Measurements from ENCODE around the gene CCDC178.
"Not testable (repeated sequence)": the region's sequence is repeated elsewhere in the genome, so short reads cannot be mapped to it uniquely, and the experiment has no call there.

Gene CCDC178

GRCh38 chr18:33156906-33157470 lies 283.5 kb downstream of the CCDC178 start:
- DNase-seq (ENCODE audit: insufficient read length, low spot score) (no peak), FAIRE-seq (no peak)
- TF ChIP-seq POLR2A (IDR thresholded peaks at IDR 0.05; ENCODE audit: low read depth, low read length) = no peak

- no peak for TF ChIP-seq POLR2A (IDR thresholded peaks at IDR 0.05; ENCODE audit: low read depth, low read length)
- DNase-seq (ENCODE audit: insufficient read length, low spot score) (no peak), FAIRE-seq (no peak)
Observed at GRCh38 chr18:33154049-33154448, 286.5 kb downstream of the CCDC178 start.

- DNase-seq (ENCODE audit: insufficient read length, low spot score) = no peak
- TF ChIP-seq POLR2A (IDR thresholded peaks at IDR 0.05; ENCODE audit: low read depth, low read length) = no peak
- no peak for FAIRE-seq
Observed at GRCh38 chr18:33152376-33152775, 288.1 kb downstream of the CCDC178 start.

- not testable (repeated sequence) for DNase-seq (ENCODE audit: insufficient read length, low spot score)
Observed at GRCh38 chr18:33147811-33148210, 292.7 kb downstream of the CCDC178 start.

GRCh38 chr18:33146014-33146413 lies 294.5 kb downstream of the CCDC178 start:
- TF ChIP-seq POLR2A (IDR thresholded peaks at IDR 0.05; ENCODE audit: low read depth, low read length) = no peak
- DNase-seq (ENCODE audit: insufficient read length, low spot score) = no peak
- no peak for FAIRE-seq

More at GRCh38 chr18:33147811-33148210, 292.7 kb downstream of the CCDC178 start:
- FAIRE-seq = not testable (repeated sequence)

GRCh38 chr18:33135951-33136660 lies 304.4 kb downstream of the CCDC178 start:
- no peak for FAIRE-seq
- DNase-seq (ENCODE audit: insufficient read length, low spot score) = no peak

GRCh38 chr18:33132657-33133056 lies 307.9 kb downstream of the CCDC178 start:
- DNase-seq (ENCODE audit: insufficient read length, low spot score) (no peak), FAIRE-seq (no peak)
- TF ChIP-seq POLR2A (IDR thresholded peaks at IDR 0.05; ENCODE audit: low read depth, low read length) = no peak

More at GRCh38 chr18:33135951-33136660, 304.4 kb downstream of the CCDC178 start:
- no peak for TF ChIP-seq POLR2A (IDR thresholded peaks at IDR 0.05; ENCODE audit: low read depth, low read length)

GRCh38 chr18:33128581-33128980 lies 311.9 kb downstream of the CCDC178 start:
- FAIRE-seq (no peak), DNase-seq (ENCODE audit: insufficient read length, low spot score) (no peak)
- no peak for TF ChIP-seq POLR2A (IDR thresholded peaks at IDR 0.05; ENCODE audit: low read depth, low read length)

GRCh38 chr18:33123862-33124518 lies 316.5 kb downstream of the CCDC178 start:
- TF ChIP-seq POLR2A (IDR thresholded peaks at IDR 0.05; ENCODE audit: low read depth, low read length) = no peak
- FAIRE-seq (no peak), DNase-seq (ENCODE audit: insufficient read length, low spot score) (no peak)

GRCh38 chr18:33116376-33116775 lies 324.1 kb downstream of the CCDC178 start:
- no peak for DNase-seq (ENCODE audit: insufficient read length, low spot score)

GRCh38 chr18:33115917-33116316 lies 324.6 kb downstream of the CCDC178 start:
- DNase-seq (ENCODE audit: insufficient read length, low spot score) (no peak), FAIRE-seq (no peak)

More at GRCh38 chr18:33116376-33116775, 324.1 kb downstream of the CCDC178 start:
- no peak for FAIRE-seq
- no peak for TF ChIP-seq POLR2A (IDR thresholded peaks at IDR 0.05; ENCODE audit: low read depth, low read length)

GRCh38 chr18:33115476-33115875 lies 325.0 kb downstream of the CCDC178 start:
- DNase-seq (ENCODE audit: insufficient read length, low spot score) (no peak), FAIRE-seq (no peak)
- TF ChIP-seq POLR2A (IDR thresholded peaks at IDR 0.05; ENCODE audit: low read depth, low read length) = no peak

More at GRCh38 chr18:33115917-33116316, 324.6 kb downstream of the CCDC178 start:
- no peak for TF ChIP-seq POLR2A (IDR thresholded peaks at IDR 0.05; ENCODE audit: low read depth, low read length)

GRCh38 chr18:33114749-33115148 lies 325.8 kb downstream of the CCDC178 start:
- TF ChIP-seq POLR2A (IDR thresholded peaks at IDR 0.05; ENCODE audit: low read depth, low read length) = no peak
- DNase-seq (ENCODE audit: insufficient read length, low spot score) = no peak
- no peak for FAIRE-seq

GRCh38 chr18:33113416-33113815 lies 327.1 kb downstream of the CCDC178 start:
- DNase-seq (ENCODE audit: insufficient read length, low spot score) (no peak), FAIRE-seq (no peak)
- TF ChIP-seq POLR2A (IDR thresholded peaks at IDR 0.05; ENCODE audit: low read depth, low read length) = no peak

GRCh38 chr18:33107511-33107910 lies 333.0 kb downstream of the CCDC178 start:
- FAIRE-seq (no peak), DNase-seq (ENCODE audit: insufficient read length, low spot score) (no peak)
- no peak for TF ChIP-seq POLR2A (IDR thresholded peaks at IDR 0.05; ENCODE audit: low read depth, low read length)

All from H54 (cell line).